IMR-90 (cell line): ENCODE data around the gene UBE2C. TPM values are rescaled to one million over a fixed set of nuclear protein-coding genes. Genes with fewer than 3 reads are reported as not detected.

Source experiments
- ATAC-seq: fragments of 200-7000 bp; cut with Tn5 transposase; 2 replicates; pipeline ENCODE4 v1.9.1; 2020; ENCODE audit warnings: low read depth, mild to moderate bottlenecking, moderate library complexity
- BruUV-seq: library from RNA; stranded (reverse); fragments of 400-500 nt; replicated peaks from 2 replicates; lab custom pipeline; 2021; lab: Mats Ljungman, UMichigan
- CTCF ChIA-PET: fragments of 300-600 bp; formaldehyde crosslinking; extraction: SDS; loops from one replicate; lab custom pipeline; 2021; ENCODE audit warnings: antibody characterized with exemption; lab: Yijun Ruan, JAX
- POLR2A ChIA-PET: fragments of 300-600 bp; sonication (Branson Sonifier 250); formaldehyde crosslinking; loops from one replicate; lab custom pipeline; 2022; ENCODE audit warnings: antibody characterized with exemption; ENCODE audit not compliant: unreplicated experiment; lab: Charles Lee
- DNase-seq: peaks from one replicate; pipeline ENCODE4 v3.0.0; 2013
- H2AFZ ChIP-seq: replicated peaks from 2 replicates; pipeline ENCODE3; 2013; ENCODE audit warnings: low read length, mild to moderate bottlenecking; ENCODE audit not compliant: poor library complexity
- H2AK5ac ChIP-seq: 2 replicates; pipeline ENCODE4 v1.6.1; 2013; ENCODE audit warnings: low read depth, low read length, inconsistent platforms
- H2AK9ac ChIP-seq: replicated peaks from 2 replicates; pipeline ENCODE3; 2013; ENCODE audit warnings: mild to moderate bottlenecking, low read depth, low read length, moderate library complexity; ENCODE audit not compliant: poor library complexity
- H2BK120ac ChIP-seq: 2 replicates; pipeline ENCODE4 v1.6.1; 2013; ENCODE audit warnings: low read depth, low read length, inconsistent platforms
- H2BK15ac ChIP-seq: 3 replicates; pipeline ENCODE4 v1.6.1; 2013; ENCODE audit warnings: low read depth, low read length, inconsistent platforms
- H2BK20ac ChIP-seq: 2 replicates; pipeline ENCODE4 v1.6.1; 2013; ENCODE audit warnings: low read depth, mild to moderate bottlenecking, inconsistent platforms, low read length, moderate library complexity
- H2BK5ac ChIP-seq: 2 replicates; pipeline ENCODE4 v1.6.1; 2013; ENCODE audit warnings: mild to moderate bottlenecking, low read depth, low read length, inconsistent platforms; ENCODE audit not compliant: poor library complexity, severe bottlenecking
- H3K14ac ChIP-seq: replicated peaks from 2 replicates; pipeline ENCODE4 v1.6.1; 2013; ENCODE audit warnings: low read depth, low read length, inconsistent platforms
- H3K18ac ChIP-seq: 2 replicates; pipeline ENCODE4 v1.6.1; 2013; ENCODE audit warnings: low read depth, low read length, control low read depth
- H3K23ac ChIP-seq: 2 replicates; pipeline ENCODE4 v1.6.1; 2013; ENCODE audit warnings: low read depth, low read length, inconsistent platforms
- H3K27ac ChIP-seq: 2 replicates; pipeline ENCODE4 v1.5.1; 2013; ENCODE audit warnings: mild to moderate bottlenecking, control low read depth, low read length; ENCODE audit not compliant: insufficient read depth
- H3K27me3 ChIP-seq: 2 replicates; pipeline ENCODE4 v1.6.1; 2013; ENCODE audit warnings: low read length; ENCODE audit not compliant: control insufficient read depth, insufficient read depth
- H3K36me3 ChIP-seq: 2 replicates; pipeline ENCODE4 v1.6.1; 2013; ENCODE audit warnings: low read length, mixed read lengths; ENCODE audit not compliant: control insufficient read depth, insufficient read depth
- H3K4ac ChIP-seq: 2 replicates; pipeline ENCODE4 v1.6.1; 2013; ENCODE audit warnings: low read depth, low read length, inconsistent platforms
- H3K4me1 ChIP-seq: 2 replicates; pipeline ENCODE4 v1.6.1; 2013; ENCODE audit warnings: low read length, mixed read lengths; ENCODE audit not compliant: control insufficient read depth, insufficient read depth
- H3K4me2 ChIP-seq: 2 replicates; pipeline ENCODE4 v1.6.1; 2013; ENCODE audit warnings: low read depth, mild to moderate bottlenecking, control low read depth, low read length, moderate library complexity
- H3K4me3 ChIP-seq: 2 replicates; pipeline ENCODE4 v1.5.1; 2013; ENCODE audit warnings: low read depth, mild to moderate bottlenecking, control low read depth, low read length, moderate library complexity; ENCODE audit not compliant: insufficient read depth
- H3K56ac ChIP-seq: 2 replicates; pipeline ENCODE4 v1.6.1; 2013; ENCODE audit warnings: low read length, inconsistent platforms; ENCODE audit not compliant: insufficient read depth; ENCODE audit errors: extremely low read depth
- H3K79me1 ChIP-seq, 2 experiments: 2 replicates each; pipeline ENCODE4 v1.6.1; 2013; ENCODE audit warnings: low read length in 2 of 2, inconsistent platforms in 1 of 2, low read depth in 1 of 2
- H3K9ac ChIP-seq: 2 replicates; pipeline ENCODE4 v1.6.1; 2013; ENCODE audit warnings: low read depth, low read length, control low read depth
- H3K9me1 ChIP-seq: 2 replicates; pipeline ENCODE4 v1.6.1; 2013; ENCODE audit warnings: low read length, inconsistent platforms; ENCODE audit not compliant: insufficient read depth
- H3K9me3 ChIP-seq: 2 replicates; pipeline ENCODE4 v1.6.1; 2013; ENCODE audit warnings: low read length; ENCODE audit not compliant: control insufficient read depth, insufficient read depth
- H4K20me1 ChIP-seq: 2 replicates; pipeline ENCODE4 v1.6.1; 2013; ENCODE audit warnings: low read length, inconsistent platforms; ENCODE audit not compliant: insufficient read depth
- H4K5ac ChIP-seq: 2 replicates; pipeline ENCODE4 v1.6.1; 2013; ENCODE audit warnings: mild to moderate bottlenecking, low read depth, low read length, control low read depth
- H4K8ac ChIP-seq, 2 experiments: 2 replicates each; pipeline ENCODE4 v1.6.1; 2013; ENCODE audit warnings: low read depth in 2 of 2, low read length in 2 of 2, control low read depth in 1 of 2, inconsistent platforms in 1 of 2
- H4K91ac ChIP-seq: 2 replicates; pipeline ENCODE4 v1.6.1; 2013; ENCODE audit warnings: low read depth, low read length, inconsistent platforms; ENCODE audit not compliant: insufficient read depth
- BHLHE40 ChIP-seq: fragments of 150-350 bp; IDR thresholded peaks from 2 replicates; pipeline ENCODE4 v1.6.1; 2016; ENCODE audit warnings: mild to moderate bottlenecking, low read depth, low read length
- FOS ChIP-seq: fragments of 150-350 bp; IDR thresholded peaks from 2 replicates; pipeline ENCODE4 v1.6.1; 2016; ENCODE audit warnings: low read depth, low read length
- NFE2L2 ChIP-seq: fragments of 150-350 bp; IDR thresholded peaks from 2 replicates; pipeline ENCODE4 v1.6.1; 2016; ENCODE audit warnings: low read depth, mild to moderate bottlenecking, low read length
- POLR2A ChIP-seq: IDR thresholded peaks from 2 replicates; pipeline ENCODE4 v1.6.1; 2012; ENCODE audit warnings: mild to moderate bottlenecking, low read depth, low read length
- RAD21 ChIP-seq: IDR thresholded peaks from 2 replicates; pipeline ENCODE4 v1.6.1; 2012; ENCODE audit warnings: low read length, improper control_type of control experiment
- SMC3 ChIP-seq: fragments of 150-350 bp; IDR thresholded peaks from 2 replicates; pipeline ENCODE4 v1.6.1; 2016; ENCODE audit warnings: low read depth, mild to moderate bottlenecking, antibody characterized with exemption, low read length, moderate library complexity
- WGBS, 2 experiments: methylation state at CpG; one replicate each; pipeline versions ENCODE4 v1.1.5 to v1.1.7; 2013; ENCODE audit warnings: missing lambda C conversion rate in 2 of 2; ENCODE audit not compliant: insufficient read length in 1 of 2; ENCODE audit errors: extremely low coverage in 2 of 2; 5-methylcytosine and 5-hydroxymethylcytosine counted together
- dilution Hi-C: fragments of 300-500 bp; cut with HindIII; formaldehyde crosslinking; loops from one replicate; pipeline ENCODE4 v1.14.3; 2018; ENCODE audit warnings: low sequenced_read_pairs; ENCODE audit not compliant: unreplicated experiment
- in situ Hi-C: fragments of 300-500 bp; cut with MboI; formaldehyde crosslinking; loops from 3 replicates; pipeline ENCODE4 v1.14.3; 2019; ENCODE audit warnings: low sequenced_read_pairs, inconsistent platforms, mixed read lengths
- intact Hi-C: fragments of 100-400 bp; cut with micrococcal nuclease; formaldehyde crosslinking; loops from 2 replicates; pipeline ENCODE4 v1.10.0; 2022
- polyA plus RNA-seq, 3 experiments: library from polyadenylated mRNA; depleted of rRNA; stranded (reverse); fragments of >200 nt; gene quantifications; 2 replicates each; pipeline ENCODE4 v1.2.3, GENCODE V29; 2012; ENCODE audit warnings: low replicate concordance in 1 of 3
- total RNA-seq: library from RNA; depleted of rRNA; stranded (reverse); fragments of >200 nt; gene quantifications from 2 replicates; pipeline ENCODE4 v1.2.3, GENCODE V29; 2012
- TF ChIP-seq, protein P1 (sequence below): conservative IDR thresholded peaks from 2 replicates; pipeline ENCODE4 v1.5.1; 2012; ENCODE audit warnings: mild to moderate bottlenecking, low read depth, low read length, improper control_type of control experiment

The UBE2C gene
- total and polyA plus RNA-seq, 2 of the 4 experiments (the other 2 are of a cell fraction), result 43.4 to 120 TPM

DNA sequence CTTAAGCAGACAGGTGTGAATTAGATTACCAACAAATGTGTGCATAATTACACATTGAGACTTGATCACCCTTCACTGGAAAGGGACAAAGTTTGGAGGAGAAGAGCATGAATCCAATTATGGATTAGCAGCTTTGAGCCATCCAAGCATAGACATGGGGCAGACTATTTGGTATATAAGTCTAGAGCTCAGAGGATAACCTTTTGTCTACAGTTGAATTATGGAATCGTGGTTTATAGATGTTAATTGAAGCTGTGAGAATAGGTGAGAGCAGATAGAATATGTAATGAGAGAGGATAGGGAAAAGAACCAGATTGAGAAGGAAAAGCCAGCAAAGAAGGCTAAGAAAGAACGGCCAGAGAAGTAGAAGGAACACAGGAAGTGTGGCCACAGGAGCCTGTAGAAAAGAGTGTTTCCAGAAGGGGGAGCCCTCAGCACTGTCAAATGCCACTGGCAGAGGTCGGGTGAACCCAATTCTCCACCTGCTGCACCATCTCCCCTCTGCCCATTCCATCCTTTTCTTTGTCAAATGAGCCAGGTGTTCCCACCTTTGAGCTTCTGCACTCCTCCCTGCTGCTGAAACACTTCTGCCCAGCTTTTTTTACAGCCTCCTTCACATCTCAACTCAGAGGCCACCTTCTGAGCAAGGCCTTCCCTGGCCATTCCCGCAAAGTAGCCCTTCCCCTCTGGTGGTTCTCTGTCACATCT lies 13.4 kb upstream of the UBE2C start:
- H3K9ac ChIP-seq, result no peak overlapping the region
- in situ Hi-C loops (loop anchor here (25.0 kb wide), 3 partner anchors 762 to 1862 kb away; partner anchors contain the start of gene TTPAL), intact Hi-C loops (loop anchor here (1.0 kb wide), 2 partner anchors 136 to 164 kb away; no protein-coding TSS in a partner anchor), dilution Hi-C loops (no loop called here)
- ChIA-PET POLR2A (no interaction called here), CTCF (interaction anchor here (0.6 to 1.6 kb wide), 7 partner anchors 8 to 231 kb away, joined by 3 to 4 read pairs (median 3); partner anchors contain the start of genes PCIF1 and UBE2C)
- no peak overlapping the region for H2BK120ac ChIP-seq
- H3K79me1 ChIP-seq, result peaks cover 12 to 17% of the 10 kb centered on the region in 2 experiments
- ATAC-seq (peak; percentile 99), DNase-seq (peak; percentile 42)
- H2AFZ ChIP-seq, result no peak overlapping the region
- H2BK20ac ChIP-seq, result no peak overlapping the region
- 70% methylated on average over 2 of the region's 4 CpGs; no CpG with 5 or more reads in 1 of the 2 experiments for whole genome bisulfite sequencing, 2 experiments
- H4K5ac ChIP-seq, result no peak overlapping the region
- H3K36me3 ChIP-seq, result peaks cover 46% of the 10 kb centered on the region
- H3K56ac ChIP-seq, result no peak overlapping the region
- TF ChIP-seq NFE2L2 (no peak), FOS (no peak), POLR2A (no peak), RAD21 (peak; percentile 70), SMC3 (peak; percentile 58), BHLHE40 (no peak)
- TF ChIP-seq, protein P1, sequence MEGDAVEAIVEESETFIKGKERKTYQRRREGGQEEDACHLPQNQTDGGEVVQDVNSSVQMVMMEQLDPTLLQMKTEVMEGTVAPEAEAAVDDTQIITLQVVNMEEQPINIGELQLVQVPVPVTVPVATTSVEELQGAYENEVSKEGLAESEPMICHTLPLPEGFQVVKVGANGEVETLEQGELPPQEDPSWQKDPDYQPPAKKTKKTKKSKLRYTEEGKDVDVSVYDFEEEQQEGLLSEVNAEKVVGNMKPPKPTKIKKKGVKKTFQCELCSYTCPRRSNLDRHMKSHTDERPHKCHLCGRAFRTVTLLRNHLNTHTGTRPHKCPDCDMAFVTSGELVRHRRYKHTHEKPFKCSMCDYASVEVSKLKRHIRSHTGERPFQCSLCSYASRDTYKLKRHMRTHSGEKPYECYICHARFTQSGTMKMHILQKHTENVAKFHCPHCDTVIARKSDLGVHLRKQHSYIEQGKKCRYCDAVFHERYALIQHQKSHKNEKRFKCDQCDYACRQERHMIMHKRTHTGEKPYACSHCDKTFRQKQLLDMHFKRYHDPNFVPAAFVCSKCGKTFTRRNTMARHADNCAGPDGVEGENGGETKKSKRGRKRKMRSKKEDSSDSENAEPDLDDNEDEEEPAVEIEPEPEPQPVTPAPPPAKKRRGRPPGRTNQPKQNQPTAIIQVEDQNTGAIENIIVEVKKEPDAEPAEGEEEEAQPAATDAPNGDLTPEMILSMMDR, result peak; percentile 73
- H3K4me1 ChIP-seq, result no peaks in the 10 kb centered on the region
- peaks cover 2% of the 10 kb centered on the region; the same call in 1 of the 2 replicates for H4K20me1 ChIP-seq
- no peak overlapping the region for H4K91ac ChIP-seq
- H3K18ac ChIP-seq, result no peak overlapping the region
- H2AK9ac ChIP-seq, result no peak overlapping the region
- H3K4ac ChIP-seq, result no peak overlapping the region
- no peak overlapping the region for H3K14ac ChIP-seq
- no peak overlapping the region for H2BK5ac ChIP-seq
- no peaks in the 10 kb centered on the region for H3K9me3 ChIP-seq
- H2AK5ac ChIP-seq, result no peak overlapping the region
- no peak overlapping the region for H2BK15ac ChIP-seq
- no peak overlapping the region for H3K27ac ChIP-seq
- H3K23ac ChIP-seq, result no peak overlapping the region
- no TSS peak for BruUV-seq
- no peak overlapping the region for H4K8ac ChIP-seq
- H3K27me3 ChIP-seq, result no peaks in the 10 kb centered on the region
- H3K9me1 ChIP-seq, result no peaks in the 10 kb centered on the region
- H3K4me2 ChIP-seq, result no peak overlapping the region
- no peak overlapping the region for H3K4me3 ChIP-seq
